Hematopoietic multipotent progenitor cell treated with erythropoietin and hydrocortisone succinate and interleukin-3 and kit ligand, for 17 days (in vitro differentiated cells): ENCODE measurements around the gene BCS1L.

Source experiments
- DNase-seq: peaks from one replicate; pipeline ENCODE4 v3.0.0-alpha.2; 2015; ENCODE audit warnings: low spot score

The BCS1L gene

GRCh38 chr2:218662377-218662776, 2.9 kb downstream of the BCS1L start:
- DNase-seq, result no peak

DNA sequence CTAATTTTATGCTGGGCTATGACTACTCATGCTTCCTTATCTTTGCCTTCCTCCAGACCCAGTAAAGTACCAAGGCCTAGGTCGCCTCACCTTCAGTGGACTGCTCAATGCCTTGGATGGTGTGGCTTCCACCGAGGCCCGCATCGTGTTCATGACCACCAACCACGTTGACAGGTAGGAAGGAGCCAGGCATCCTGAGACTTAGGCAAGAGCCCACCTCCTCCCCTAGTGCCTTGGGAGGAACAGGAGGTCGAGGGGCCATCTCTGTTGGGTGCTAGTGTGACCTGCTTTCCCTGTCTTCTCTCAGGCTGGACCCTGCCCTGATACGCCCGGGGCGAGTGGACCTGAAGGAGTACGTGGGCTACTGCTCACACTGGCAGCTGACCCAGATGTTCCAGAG, 3.3 kb downstream of the BCS1L start:
- DNase-seq, result no peak

- DNase-seq, result no peak
Observed at GRCh38 chr2:218663901-218664300, 4.4 kb downstream of the BCS1L start.

DNA sequence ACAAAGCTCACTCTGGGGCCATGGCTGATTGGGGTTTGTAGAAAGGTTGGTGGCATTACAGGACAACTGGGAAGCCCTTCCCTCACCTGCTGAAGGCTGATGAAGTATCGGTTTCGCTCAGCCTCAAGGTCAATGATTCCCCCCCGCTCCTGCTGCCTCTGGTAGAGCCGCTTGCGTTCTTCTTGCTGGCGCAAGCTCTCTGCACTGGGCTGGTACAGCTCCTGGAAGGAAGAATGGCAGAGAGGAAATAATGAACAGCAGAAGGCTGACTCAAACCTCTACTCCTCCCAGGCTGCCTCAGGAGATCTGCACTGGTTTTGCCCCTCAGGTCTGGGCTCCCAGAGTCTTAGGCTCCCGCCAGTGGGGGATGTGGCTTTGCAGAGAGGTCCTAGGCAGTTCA, 5.2 kb downstream of the BCS1L start:
- DNase-seq, result no peak

DNA sequence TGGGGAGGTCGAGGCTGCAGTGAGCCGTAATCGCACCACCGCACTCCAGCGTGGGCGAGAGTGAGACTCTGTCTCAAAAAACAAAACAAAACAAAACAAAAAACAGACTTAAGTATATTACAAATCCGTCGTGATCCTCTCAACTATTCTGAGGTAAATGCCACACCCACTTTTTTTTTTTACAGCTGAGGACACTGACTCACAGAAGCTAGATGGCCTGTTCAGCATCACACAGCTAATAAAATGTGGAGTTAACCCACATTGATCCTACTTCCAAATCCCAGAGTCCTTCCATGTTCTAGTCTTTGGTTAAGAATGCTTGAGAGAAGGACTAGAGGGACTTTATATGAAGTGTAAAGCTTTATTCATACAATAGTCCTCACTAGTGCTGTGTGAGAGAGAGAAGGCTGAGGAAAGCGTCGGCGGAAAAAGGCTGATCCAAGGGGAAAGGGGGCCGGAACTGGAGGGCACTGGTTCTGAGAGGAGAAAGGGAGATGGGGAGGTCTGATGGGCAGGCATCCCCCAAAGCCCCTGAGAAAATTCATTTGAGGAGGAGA, 11.7 kb downstream of the BCS1L start:
- peak; percentile 18 for DNase-seq

GRCh38 chr2:218671654-218672566, 12.4 kb downstream of the BCS1L start, which contains the start of the genes RNF25 and STK36:
Gene RNF25 (minus strand): TSS chr2:218672002. CDS start chr2:218671970, 32 bp downstream.
Gene STK36 (plus strand): TSS chr2:218672086. CDS start chr2:218672830, 744 bp downstream.
- DNase-seq, result peak; percentile 60

- no peak for DNase-seq
Observed at GRCh38 chr2:218679119-218679518, 19.6 kb downstream of the BCS1L start.

DNA sequence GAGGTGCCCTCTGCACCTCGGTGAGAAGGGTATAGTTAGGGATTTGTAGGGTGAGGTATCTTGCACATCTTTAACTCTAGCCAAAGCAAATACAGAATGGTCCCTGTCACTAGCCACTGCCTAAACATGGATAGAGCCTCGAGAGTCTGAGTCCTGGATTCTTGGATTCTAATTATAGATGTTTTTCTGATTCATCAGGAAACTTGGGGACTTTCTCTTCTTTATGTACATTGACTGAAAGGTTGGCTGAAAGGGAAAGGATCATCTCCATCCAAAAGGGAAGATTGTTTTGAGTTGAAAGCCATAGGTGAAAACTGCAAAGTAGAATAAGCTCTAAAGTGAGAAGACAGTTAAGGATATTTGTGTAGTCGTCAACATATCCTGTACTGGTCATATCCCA, 20.6 kb downstream of the BCS1L start:
- no peak for DNase-seq

DNA sequence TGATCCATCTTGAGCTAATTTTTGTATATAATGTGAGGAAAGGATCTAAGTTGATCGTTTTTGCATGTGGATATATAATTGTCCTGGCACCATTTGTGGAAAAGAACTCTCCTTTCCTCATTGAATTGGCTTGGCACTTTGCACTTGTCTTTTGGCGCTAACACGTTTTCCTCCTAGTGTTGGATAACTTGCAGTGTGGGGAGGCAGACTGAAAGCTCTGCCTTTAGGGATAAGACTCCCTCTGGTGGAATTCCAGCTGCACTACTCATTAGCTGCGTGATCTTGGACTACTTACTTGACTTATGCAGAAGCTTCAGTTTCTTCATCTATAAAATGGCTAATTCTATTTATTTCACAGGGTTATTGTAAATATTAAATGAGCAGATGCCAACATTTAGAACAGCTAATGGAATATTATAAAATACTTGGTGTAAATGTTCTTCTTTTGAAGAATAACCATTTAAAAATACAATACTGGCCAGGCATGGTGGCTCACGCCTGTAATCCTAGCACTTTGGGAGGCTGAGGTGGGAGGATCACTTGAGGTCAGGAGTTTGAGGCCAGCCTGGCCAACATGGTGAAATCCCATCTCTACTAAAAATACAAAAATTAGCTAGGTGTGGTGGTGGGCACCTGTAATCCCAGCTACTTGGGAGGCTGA, 28.0 kb downstream of the BCS1L start:
- peak; percentile 47 for DNase-seq

GRCh38 chr2:218691234-218691633, 31.8 kb downstream of the BCS1L start:
- no peak for DNase-seq

DNA sequence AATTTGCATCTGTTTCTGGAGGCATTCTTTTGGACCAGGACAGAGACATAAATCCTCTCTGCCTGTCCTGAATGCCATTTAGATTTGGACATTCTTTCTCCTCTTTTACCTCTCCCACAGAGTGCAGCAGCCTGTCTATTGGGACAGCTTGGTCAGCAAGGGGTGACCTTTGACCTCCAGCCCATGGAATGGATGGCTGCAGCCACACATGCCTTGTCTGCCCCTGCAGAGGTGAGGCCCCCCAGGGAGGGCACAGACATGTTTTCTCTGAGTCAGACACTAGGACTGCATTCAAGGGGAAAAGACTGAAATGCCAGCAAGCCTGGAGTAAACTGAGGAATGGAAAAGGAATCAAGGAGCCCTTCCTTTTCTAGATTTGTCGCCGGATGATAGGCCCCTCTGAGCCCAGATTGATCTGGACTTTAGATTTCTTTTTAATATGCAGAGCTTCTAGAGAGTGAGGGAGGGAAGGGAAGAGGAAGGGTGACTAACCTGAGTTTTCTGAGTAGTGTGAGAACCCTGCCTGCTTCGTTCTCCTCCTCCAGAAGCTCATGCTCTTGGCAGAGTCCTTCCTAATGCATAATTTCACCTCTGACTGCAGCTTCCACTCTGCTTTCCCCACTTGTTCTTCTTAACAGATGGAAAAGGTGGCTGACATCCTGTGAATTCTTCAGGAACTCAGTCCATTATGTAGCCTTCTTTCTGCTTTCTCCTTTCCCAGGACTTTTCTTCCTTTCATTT, 35.1 kb downstream of the BCS1L start:
- DNase-seq, result no peak

GRCh38 chr2:218698885-218699284, 39.4 kb downstream of the BCS1L start:
- DNase-seq, result no peak

GRCh38 chr2:218701806-218702205, 42.3 kb downstream of the BCS1L start:
- DNase-seq, result no peak

DNA sequence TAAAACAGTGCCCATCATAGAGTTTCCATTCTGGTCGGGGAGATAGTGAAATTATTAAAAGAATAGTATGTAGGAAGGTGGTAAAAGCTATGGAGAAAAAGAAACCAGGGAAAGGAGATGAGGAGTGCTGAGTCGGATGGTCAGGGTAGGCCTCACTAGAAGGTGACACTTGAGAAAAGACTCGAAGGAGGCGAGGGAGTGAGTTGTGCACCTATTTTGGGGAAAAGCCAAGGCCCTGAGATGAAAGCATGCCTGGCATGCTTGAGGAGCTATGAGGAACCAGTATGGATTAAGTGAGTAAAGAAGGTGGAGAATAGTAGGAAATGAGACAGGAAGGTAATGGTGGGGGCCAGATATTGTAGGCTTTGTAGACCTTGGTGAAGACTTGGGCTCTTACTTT, 43.9 kb downstream of the BCS1L start:
- no peak for DNase-seq

GRCh38 chr2:218708086-218708485, 48.6 kb downstream of the BCS1L start:
- no peak for DNase-seq

GRCh38 chr2:218709908-218710307, 50.4 kb downstream of the BCS1L start:
- DNase-seq, result no peak

GRCh38 chr2:218710334-218710686, 50.8 kb downstream of the BCS1L start:
- no peak for DNase-seq

- DNase-seq, result peak; percentile 96
Observed at GRCh38 chr2:218710687-218711549, 51.4 kb downstream of the BCS1L start, which contains the start of gene TTLL4. Gene TTLL4 (plus strand): TSS chr2:218710835. CDS start chr2:218737677, 26,842 bp downstream.

DNA sequence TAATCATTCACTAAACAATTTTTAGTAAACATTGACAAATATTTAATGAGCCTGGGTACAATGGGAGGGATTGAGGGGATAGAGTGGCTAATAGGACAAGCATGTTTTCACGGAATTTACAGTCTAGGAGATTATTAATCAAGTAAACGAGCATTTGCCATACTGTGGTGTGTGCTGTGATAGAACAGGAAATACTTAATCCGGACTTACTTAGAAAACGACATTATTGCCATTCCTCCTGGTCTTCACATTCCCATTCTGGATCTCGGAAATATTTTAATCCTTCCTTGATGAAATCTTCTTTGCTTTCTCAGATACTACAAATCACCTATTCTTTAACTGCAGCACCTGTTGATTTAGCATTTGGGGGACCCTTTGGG, 52.1 kb downstream of the BCS1L start:
- no peak for DNase-seq
